SK-N-SH treated with all-trans-retinoic acid at 6 μM for 48 hours (cell line): ENCODE measurements around the gene CCT6A.
A peak's percentile ranks its signal among the peaks of the same experiment; 100 is the strongest.
"Not testable (repeated sequence)": the region's sequence is repeated elsewhere in the genome, so short reads cannot be mapped to it uniquely, and the experiment has no call there.

Experiments used
- ATAC-seq: fragments of 200-7000 bp; cut with Tn5 transposase; 3 replicates; pipeline ENCODE4 v1.9.1; 2020; ENCODE audit warnings: mild to moderate bottlenecking, moderate library complexity
- ARNTL ChIP-seq: fragments of 450-650 bp; formaldehyde crosslinking; IDR thresholded peaks from 2 replicates; pipeline ENCODE4 v1.5.0; 2020; ENCODE audit warnings: low read depth, mild to moderate bottlenecking, moderate library complexity, borderline replicate concordance
- BACH2 ChIP-seq: fragments of 250-450 bp; sonication (Bioruptor Pico); IDR thresholded peaks from 2 replicates; pipeline ENCODE4 v1.9.0; 2021; ENCODE audit warnings: mild to moderate bottlenecking, borderline replicate concordance
- CSDC2 ChIP-seq: fragments of 250-450 bp; sonication (Bioruptor Pico); IDR thresholded peaks from 2 replicates; pipeline ENCODE4 v1.5.0; 2020; ENCODE audit warnings: mild to moderate bottlenecking, moderate library complexity
- ESRRG ChIP-seq: fragments of 250-450 bp; sonication (Bioruptor Pico); IDR thresholded peaks from 2 replicates; pipeline ENCODE4 v1.6.1; 2021; ENCODE audit warnings: mild to moderate bottlenecking
- GLIS3 ChIP-seq: fragments of 250-450 bp; sonication (Bioruptor Pico); IDR thresholded peaks from 2 replicates; pipeline ENCODE4 v1.5.0; 2020; ENCODE audit warnings: mild to moderate bottlenecking, moderate library complexity
- ISL1 ChIP-seq: fragments of 250-450 bp; sonication (Bioruptor Pico); IDR thresholded peaks from 2 replicates; pipeline ENCODE4 v2.1.2; 2022; ENCODE audit warnings: mild to moderate bottlenecking, moderate library complexity
- OSR1 ChIP-seq: fragments of 250-450 bp; sonication (Bioruptor Pico); IDR thresholded peaks from 2 replicates; pipeline ENCODE4 v1.8.0; 2022; ENCODE audit warnings: moderate library complexity, mild to moderate bottlenecking, inconsistent platforms
- PATZ1 ChIP-seq: fragments of 250-450 bp; sonication (Bioruptor Pico); IDR thresholded peaks from 2 replicates; pipeline ENCODE4 v1.8.0; 2020; ENCODE audit warnings: mild to moderate bottlenecking, moderate library complexity, borderline replicate concordance
- PPARA ChIP-seq: fragments of 250-450 bp; sonication (Bioruptor Pico); IDR thresholded peaks from 2 replicates; pipeline ENCODE4 v1.5.0; 2020; ENCODE audit warnings: mild to moderate bottlenecking, borderline replicate concordance
- RARB ChIP-seq: fragments of 250-450 bp; sonication (Bioruptor Pico); IDR thresholded peaks from 2 replicates; pipeline ENCODE4 v1.8.0; 2021; ENCODE audit warnings: mild to moderate bottlenecking, moderate library complexity
- SNAI2 ChIP-seq: fragments of 250-450 bp; sonication (Bioruptor Pico); IDR thresholded peaks from 2 replicates; pipeline ENCODE4 v1.5.0; 2020; ENCODE audit warnings: mild to moderate bottlenecking, moderate library complexity
- TCF4 ChIP-seq: fragments of 250-450 bp; sonication (Bioruptor Pico); IDR thresholded peaks from 2 replicates; pipeline ENCODE4 v1.8.0; 2021; ENCODE audit warnings: mild to moderate bottlenecking, moderate library complexity, borderline replicate concordance
- TOX ChIP-seq: fragments of 250-450 bp; sonication (Bioruptor Pico); IDR thresholded peaks from 2 replicates; pipeline ENCODE4 v1.8.0; 2021; ENCODE audit warnings: mild to moderate bottlenecking, moderate library complexity, borderline replicate concordance
- ZC3H10 ChIP-seq: fragments of 250-450 bp; sonication (Bioruptor Pico); IDR thresholded peaks from 2 replicates; pipeline ENCODE4 v1.5.1; 2021; ENCODE audit warnings: mild to moderate bottlenecking, moderate library complexity
- ZFP3 ChIP-seq: fragments of 250-450 bp; sonication (Bioruptor Pico); IDR thresholded peaks from 2 replicates; pipeline ENCODE4 v1.5.0; 2020; ENCODE audit warnings: mild to moderate bottlenecking, moderate library complexity
- ZFP30 ChIP-seq: fragments of 450-650 bp; formaldehyde crosslinking; IDR thresholded peaks from 2 replicates; pipeline ENCODE4 v1.5.0; 2022; ENCODE audit warnings: mild to moderate bottlenecking, moderate library complexity
- ZNF565 ChIP-seq: fragments of 450-650 bp; formaldehyde crosslinking; conservative IDR thresholded peaks from 2 replicates; pipeline ENCODE4 v1.5.0; 2020; ENCODE audit warnings: low read depth, mild to moderate bottlenecking, moderate library complexity
- ZNF70 ChIP-seq: fragments of 450-650 bp; formaldehyde crosslinking; IDR thresholded peaks from 2 replicates; pipeline ENCODE4 v1.5.0; 2020; ENCODE audit warnings: mild to moderate bottlenecking, moderate library complexity
- ZNF8 ChIP-seq: fragments of 450-650 bp; formaldehyde crosslinking; IDR thresholded peaks from 2 replicates; pipeline ENCODE4 v1.5.0; 2020; ENCODE audit warnings: mild to moderate bottlenecking, moderate library complexity
- TF ChIP-seq, protein P1 (sequence below): fragments of 250-450 bp; sonication (Bioruptor Pico); IDR thresholded peaks from 2 replicates; pipeline ENCODE4 v1.5.1; 2020; ENCODE audit warnings: low read depth, mild to moderate bottlenecking, moderate library complexity
- TF ChIP-seq, protein P2 (sequence below): fragments of 250-450 bp; sonication (Bioruptor Pico); IDR thresholded peaks from 2 replicates; pipeline ENCODE4 v1.5.1; 2021; ENCODE audit warnings: mild to moderate bottlenecking, moderate library complexity
- TF ChIP-seq, protein P3 (sequence below): fragments of 250-450 bp; sonication (Bioruptor Pico); IDR thresholded peaks from 2 replicates; pipeline ENCODE4 v1.8.0; 2021; ENCODE audit warnings: low read depth, mild to moderate bottlenecking, moderate library complexity, borderline replicate concordance
- TF ChIP-seq, protein P4 (sequence below): fragments of 250-450 bp; sonication (Bioruptor Pico); IDR thresholded peaks from 2 replicates; pipeline ENCODE4 v1.5.0; 2020; ENCODE audit warnings: mild to moderate bottlenecking, moderate library complexity

The CCT6A gene

GRCh38 chr7:56063882-56064625 is 12.5 kb downstream of the CCT6A start, which contains the start of gene SUMF2:
Gene SUMF2 (plus strand): TSS chr7:56064286. CDS start chr7:56064312, 26 bp downstream.
- TF ChIP-seq ZFP30 (CRISPR knock-in tag) (no peak), PATZ1 (CRISPR knock-in tag) (peak; percentile 12; the same call in 1 of the 2 replicates), ISL1 (CRISPR knock-in tag) (no peak), PPARA (CRISPR knock-in tag) (no peak), ZFP3 (CRISPR knock-in tag) (no peak), TCF4 (CRISPR knock-in tag) (no peak; the same call in 1 of the 2 replicates), BACH2 (no peak), ZNF8 (CRISPR knock-in tag) (no peak), RARB (no peak), SNAI2 (CRISPR knock-in tag) (no peak; the same call in 1 of the 2 replicates), CSDC2 (CRISPR knock-in tag) (no peak), TOX (CRISPR knock-in tag) (no peak; the same call in 1 of the 2 replicates), ZC3H10 (CRISPR knock-in tag) (no peak), ARNTL (no peak), ZNF565 (CRISPR knock-in tag) (no peak), ZNF70 (CRISPR knock-in tag) (no peak), ESRRG (no peak), GLIS3 (peak; percentile 93), OSR1 (CRISPR knock-in tag) (no peak)
- TF ChIP-seq, protein P1, sequence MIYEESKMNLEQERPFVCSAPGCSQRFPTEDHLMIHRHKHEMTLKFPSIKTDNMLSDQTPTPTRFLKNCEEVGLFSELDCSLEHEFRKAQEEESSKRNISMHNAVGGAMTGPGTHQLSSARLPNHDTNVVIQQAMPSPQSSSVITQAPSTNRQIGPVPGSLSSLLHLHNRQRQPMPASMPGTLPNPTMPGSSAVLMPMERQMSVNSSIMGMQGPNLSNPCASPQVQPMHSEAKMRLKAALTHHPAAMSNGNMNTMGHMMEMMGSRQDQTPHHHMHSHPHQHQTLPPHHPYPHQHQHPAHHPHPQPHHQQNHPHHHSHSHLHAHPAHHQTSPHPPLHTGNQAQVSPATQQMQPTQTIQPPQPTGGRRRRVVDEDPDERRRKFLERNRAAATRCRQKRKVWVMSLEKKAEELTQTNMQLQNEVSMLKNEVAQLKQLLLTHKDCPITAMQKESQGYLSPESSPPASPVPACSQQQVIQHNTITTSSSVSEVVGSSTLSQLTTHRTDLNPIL (CRISPR knock-in tag) = no peak
- TF ChIP-seq, protein P2, sequence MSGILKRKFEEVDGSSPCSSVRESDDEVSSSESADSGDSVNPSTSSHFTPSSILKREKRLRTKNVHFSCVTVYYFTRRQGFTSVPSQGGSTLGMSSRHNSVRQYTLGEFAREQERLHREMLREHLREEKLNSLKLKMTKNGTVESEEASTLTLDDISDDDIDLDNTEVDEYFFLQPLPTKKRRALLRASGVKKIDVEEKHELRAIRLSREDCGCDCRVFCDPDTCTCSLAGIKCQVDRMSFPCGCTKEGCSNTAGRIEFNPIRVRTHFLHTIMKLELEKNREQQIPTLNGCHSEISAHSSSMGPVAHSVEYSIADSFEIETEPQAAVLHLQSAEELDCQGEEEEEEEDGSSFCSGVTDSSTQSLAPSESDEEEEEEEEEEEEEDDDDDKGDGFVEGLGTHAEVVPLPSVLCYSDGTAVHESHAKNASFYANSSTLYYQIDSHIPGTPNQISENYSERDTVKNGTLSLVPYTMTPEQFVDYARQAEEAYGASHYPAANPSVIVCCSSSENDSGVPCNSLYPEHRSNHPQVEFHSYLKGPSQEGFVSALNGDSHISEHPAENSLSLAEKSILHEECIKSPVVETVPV = peak; percentile 78; the same call in 1 of the 2 replicates
- TF ChIP-seq, protein P3, sequence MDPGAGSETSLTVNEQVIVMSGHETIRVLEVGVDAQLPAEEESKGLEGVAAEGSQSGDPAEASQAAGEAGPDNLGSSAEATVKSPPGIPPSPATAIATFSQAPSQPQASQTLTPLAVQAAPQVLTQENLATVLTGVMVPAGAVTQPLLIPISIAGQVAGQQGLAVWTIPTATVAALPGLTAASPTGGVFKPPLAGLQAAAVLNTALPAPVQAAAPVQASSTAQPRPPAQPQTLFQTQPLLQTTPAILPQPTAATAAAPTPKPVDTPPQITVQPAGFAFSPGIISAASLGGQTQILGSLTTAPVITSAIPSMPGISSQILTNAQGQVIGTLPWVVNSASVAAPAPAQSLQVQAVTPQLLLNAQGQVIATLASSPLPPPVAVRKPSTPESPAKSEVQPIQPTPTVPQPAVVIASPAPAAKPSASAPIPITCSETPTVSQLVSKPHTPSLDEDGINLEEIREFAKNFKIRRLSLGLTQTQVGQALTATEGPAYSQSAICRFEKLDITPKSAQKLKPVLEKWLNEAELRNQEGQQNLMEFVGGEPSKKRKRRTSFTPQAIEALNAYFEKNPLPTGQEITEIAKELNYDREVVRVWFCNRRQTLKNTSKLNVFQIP (CRISPR knock-in tag) = 0 out of 2 replicates have a peak, but pooled peaks have one; percentile 53
- TF ChIP-seq, protein P4, sequence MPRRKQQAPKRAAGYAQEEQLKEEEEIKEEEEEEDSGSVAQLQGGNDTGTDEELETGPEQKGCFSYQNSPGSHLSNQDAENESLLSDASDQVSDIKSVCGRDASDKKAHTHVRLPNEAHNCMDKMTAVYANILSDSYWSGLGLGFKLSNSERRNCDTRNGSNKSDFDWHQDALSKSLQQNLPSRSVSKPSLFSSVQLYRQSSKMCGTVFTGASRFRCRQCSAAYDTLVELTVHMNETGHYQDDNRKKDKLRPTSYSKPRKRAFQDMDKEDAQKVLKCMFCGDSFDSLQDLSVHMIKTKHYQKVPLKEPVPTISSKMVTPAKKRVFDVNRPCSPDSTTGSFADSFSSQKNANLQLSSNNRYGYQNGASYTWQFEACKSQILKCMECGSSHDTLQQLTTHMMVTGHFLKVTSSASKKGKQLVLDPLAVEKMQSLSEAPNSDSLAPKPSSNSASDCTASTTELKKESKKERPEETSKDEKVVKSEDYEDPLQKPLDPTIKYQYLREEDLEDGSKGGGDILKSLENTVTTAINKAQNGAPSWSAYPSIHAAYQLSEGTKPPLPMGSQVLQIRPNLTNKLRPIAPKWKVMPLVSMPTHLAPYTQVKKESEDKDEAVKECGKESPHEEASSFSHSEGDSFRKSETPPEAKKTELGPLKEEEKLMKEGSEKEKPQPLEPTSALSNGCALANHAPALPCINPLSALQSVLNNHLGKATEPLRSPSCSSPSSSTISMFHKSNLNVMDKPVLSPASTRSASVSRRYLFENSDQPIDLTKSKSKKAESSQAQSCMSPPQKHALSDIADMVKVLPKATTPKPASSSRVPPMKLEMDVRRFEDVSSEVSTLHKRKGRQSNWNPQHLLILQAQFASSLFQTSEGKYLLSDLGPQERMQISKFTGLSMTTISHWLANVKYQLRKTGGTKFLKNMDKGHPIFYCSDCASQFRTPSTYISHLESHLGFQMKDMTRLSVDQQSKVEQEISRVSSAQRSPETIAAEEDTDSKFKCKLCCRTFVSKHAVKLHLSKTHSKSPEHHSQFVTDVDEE = no peak
- peak; percentile 93 for ATAC-seq

DNA sequence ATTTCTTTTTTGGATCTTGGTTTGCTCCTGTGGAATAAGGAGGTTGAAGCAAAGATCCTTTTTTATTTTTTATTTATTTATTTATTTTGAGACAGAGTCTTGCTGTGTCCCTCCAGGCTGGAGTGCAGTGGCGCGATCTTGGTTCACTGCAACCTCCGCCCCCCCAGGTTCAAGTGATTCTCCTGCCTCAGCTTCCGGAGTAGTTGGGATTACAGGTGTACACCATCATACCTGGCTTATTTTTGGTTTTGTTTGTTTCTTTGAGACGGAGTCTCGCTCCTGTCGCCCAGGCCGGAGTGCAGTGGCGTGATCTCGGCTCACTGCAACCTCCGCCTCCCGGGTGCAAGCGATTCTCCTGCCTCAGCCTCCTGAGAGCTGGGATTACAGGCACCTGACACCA is 14.8 kb downstream of the CCT6A start:
- not testable (repeated sequence) for ATAC-seq
